Calu3 (cell line): ENCODE measurements around the gene PRRG2. TPM values are rescaled to one million over a fixed set of nuclear protein-coding genes. Genes with fewer than 3 reads are reported as not detected.

Experiments
- BruUV-seq: library from RNA; stranded (reverse); fragments of 400-500 nt; replicated peaks from 2 replicates; lab custom pipeline; 2021; lab: Mats Ljungman, UMichigan
- CTCF ChIA-PET: fragments of 300-600 bp; sonication (Branson Sonifier 250); formaldehyde crosslinking; loops from one replicate; lab custom pipeline; 2022; ENCODE audit warnings: antibody characterized with exemption; lab: Charles Lee
- DNase-seq: peaks from one replicate; pipeline ENCODE4 v3.0.0; 2022
- H3K27ac Mint-ChIP-seq: one replicate; pipeline ENCODE4 v1.8.0; 2022; ENCODE audit warnings: mixed read lengths; ENCODE audit not compliant: unreplicated experiment
- H3K27me3 Mint-ChIP-seq: one replicate; pipeline ENCODE4 v1.8.0; 2022; ENCODE audit warnings: mixed read lengths; ENCODE audit not compliant: unreplicated experiment
- H3K36me3 Mint-ChIP-seq: one replicate; pipeline ENCODE4 v1.8.0; 2022; ENCODE audit warnings: mild to moderate bottlenecking, moderate library complexity, mixed read lengths; ENCODE audit not compliant: insufficient read depth, unreplicated experiment
- H3K4me1 Mint-ChIP-seq: one replicate; pipeline ENCODE4 v1.8.0; 2022; ENCODE audit warnings: mild to moderate bottlenecking, low read depth, mixed read lengths; ENCODE audit not compliant: unreplicated experiment
- H3K4me3 Mint-ChIP-seq: one replicate; pipeline ENCODE4 v1.8.0; 2022; ENCODE audit warnings: mild to moderate bottlenecking, low read depth, moderate library complexity, mixed read lengths; ENCODE audit not compliant: unreplicated experiment
- H3K9me3 Mint-ChIP-seq: one replicate; pipeline ENCODE4 v1.8.0; 2022; ENCODE audit warnings: low read depth, mixed read lengths; ENCODE audit not compliant: unreplicated experiment
- intact Hi-C: fragments of 100-400 bp; cut with micrococcal nuclease; formaldehyde crosslinking; loops from one replicate; pipeline ENCODE4 v1.10.0; 2022; ENCODE audit not compliant: unreplicated experiment
- total RNA-seq: library from RNA; stranded (reverse); gene quantifications from 2 replicates; pipeline ENCODE4 v1.2.3, GENCODE V29; 2022
- TF ChIP-seq, protein P1 (sequence below): fragments of 200-600 bp; IDR thresholded peaks from one replicate; pipeline ENCODE4 v1.8.0; 2022; ENCODE audit warnings: antibody characterized with exemption; ENCODE audit not compliant: unreplicated experiment

PRRG2 gene
- total RNA-seq, 1 experiment from 2014 or later, result 22.1 TPM

DNA sequence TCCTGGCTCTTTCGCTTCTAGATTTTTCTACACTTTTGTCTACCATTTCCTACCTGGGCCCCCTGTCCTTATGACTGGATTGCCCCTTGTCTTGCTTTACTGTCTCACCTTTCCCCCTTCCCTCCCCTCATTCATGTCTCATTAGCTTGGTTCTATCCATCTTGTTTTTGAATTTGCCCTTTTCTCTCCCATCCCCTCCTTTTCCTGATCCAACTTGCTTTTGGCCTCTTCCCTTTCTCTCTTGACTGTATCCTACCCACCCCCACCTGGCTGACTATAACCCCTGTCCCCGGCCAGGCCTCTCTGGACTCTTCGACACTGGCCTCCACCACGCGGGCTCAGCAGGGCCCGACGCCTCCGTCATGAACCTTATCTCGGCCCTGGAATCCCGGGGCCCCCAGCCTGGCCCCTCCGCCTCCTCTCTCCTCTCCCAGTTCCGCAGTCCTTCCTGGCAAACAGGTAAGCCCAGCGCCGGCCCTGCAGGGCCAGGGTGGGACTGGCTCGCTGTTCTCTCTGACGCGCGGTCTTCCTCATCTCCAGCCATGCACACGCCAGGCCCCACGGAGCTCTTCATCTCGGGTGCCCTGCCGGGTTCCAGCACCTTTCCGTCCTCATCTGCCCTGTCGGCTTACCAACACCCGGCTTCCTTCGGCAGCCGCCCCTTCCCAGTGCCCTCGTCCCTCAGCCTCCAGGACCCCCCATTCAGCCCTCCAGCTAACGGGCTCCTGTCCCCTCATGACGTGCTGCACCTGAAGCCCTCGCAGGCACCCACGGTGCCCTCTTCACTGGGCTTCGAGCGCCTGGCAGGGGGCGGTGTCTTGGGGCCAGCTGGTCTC lies 13.3 kb downstream of the PRRG2 start:
- peak overlapping the region; percentile 88 for H3K4me3 Mint-ChIP-seq
- H3K4me1 Mint-ChIP-seq, result peaks cover 35% of the 10 kb centered on the region
- no TSS peak for BruUV-seq
- intact Hi-C loops, result no loop called here
- no peaks in the 10 kb centered on the region for H3K27me3 Mint-ChIP-seq
- H3K9me3 Mint-ChIP-seq, result no peaks in the 10 kb centered on the region
- CTCF ChIA-PET, result no interaction called here
- TF ChIP-seq, protein P1, sequence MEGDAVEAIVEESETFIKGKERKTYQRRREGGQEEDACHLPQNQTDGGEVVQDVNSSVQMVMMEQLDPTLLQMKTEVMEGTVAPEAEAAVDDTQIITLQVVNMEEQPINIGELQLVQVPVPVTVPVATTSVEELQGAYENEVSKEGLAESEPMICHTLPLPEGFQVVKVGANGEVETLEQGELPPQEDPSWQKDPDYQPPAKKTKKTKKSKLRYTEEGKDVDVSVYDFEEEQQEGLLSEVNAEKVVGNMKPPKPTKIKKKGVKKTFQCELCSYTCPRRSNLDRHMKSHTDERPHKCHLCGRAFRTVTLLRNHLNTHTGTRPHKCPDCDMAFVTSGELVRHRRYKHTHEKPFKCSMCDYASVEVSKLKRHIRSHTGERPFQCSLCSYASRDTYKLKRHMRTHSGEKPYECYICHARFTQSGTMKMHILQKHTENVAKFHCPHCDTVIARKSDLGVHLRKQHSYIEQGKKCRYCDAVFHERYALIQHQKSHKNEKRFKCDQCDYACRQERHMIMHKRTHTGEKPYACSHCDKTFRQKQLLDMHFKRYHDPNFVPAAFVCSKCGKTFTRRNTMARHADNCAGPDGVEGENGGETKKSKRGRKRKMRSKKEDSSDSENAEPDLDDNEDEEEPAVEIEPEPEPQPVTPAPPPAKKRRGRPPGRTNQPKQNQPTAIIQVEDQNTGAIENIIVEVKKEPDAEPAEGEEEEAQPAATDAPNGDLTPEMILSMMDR, result no peak
- H3K27ac Mint-ChIP-seq, result peak overlapping the region; percentile 89
- no peak for DNase-seq
- H3K36me3 Mint-ChIP-seq, result peaks cover 85% of the 10 kb centered on the region

- H3K4me1 Mint-ChIP-seq, result peaks cover 28% of the 10 kb centered on the region
- no peaks in the 10 kb centered on the region for H3K27me3 Mint-ChIP-seq
- DNase-seq, result no peak
- BruUV-seq, result no TSS peak
- CTCF ChIA-PET, result interaction anchor here (0.7 kb wide), 1 partner anchor 24 kb away, joined by 3 read pairs; no protein-coding TSS in a partner anchor
- H3K36me3 Mint-ChIP-seq, result peaks cover 85% of the 10 kb centered on the region
- no peaks in the 10 kb centered on the region for H3K9me3 Mint-ChIP-seq
- TF ChIP-seq, protein P1, result no peak
- intact Hi-C loops, result no loop called here
- H3K4me3 Mint-ChIP-seq, result peak overlapping the region; percentile 88
- peak overlapping the region; percentile 89 for H3K27ac Mint-ChIP-seq
These were observed 14.1 kb downstream of the PRRG2 start for GRCh38 chr19:49594993-49595818.

GRCh38 chr19:49595819-49596404 lies 14.8 kb downstream of the PRRG2 start:
- no peaks in the 10 kb centered on the region for H3K9me3 Mint-ChIP-seq
- no peak for DNase-seq
- no TSS peak for BruUV-seq
- CTCF ChIA-PET, result interaction anchor here (0.7 kb wide), 1 partner anchor 25 kb away, joined by 3 read pairs; no protein-coding TSS in a partner anchor
- H3K27ac Mint-ChIP-seq, result no peak overlapping the region
- peaks cover 28% of the 10 kb centered on the region for H3K4me1 Mint-ChIP-seq
- H3K36me3 Mint-ChIP-seq, result peaks cover 83% of the 10 kb centered on the region
- intact Hi-C loops, result no loop called here
- H3K27me3 Mint-ChIP-seq, result no peaks in the 10 kb centered on the region
- TF ChIP-seq, protein P1, result no peak
- no peak overlapping the region for H3K4me3 Mint-ChIP-seq

DNA sequence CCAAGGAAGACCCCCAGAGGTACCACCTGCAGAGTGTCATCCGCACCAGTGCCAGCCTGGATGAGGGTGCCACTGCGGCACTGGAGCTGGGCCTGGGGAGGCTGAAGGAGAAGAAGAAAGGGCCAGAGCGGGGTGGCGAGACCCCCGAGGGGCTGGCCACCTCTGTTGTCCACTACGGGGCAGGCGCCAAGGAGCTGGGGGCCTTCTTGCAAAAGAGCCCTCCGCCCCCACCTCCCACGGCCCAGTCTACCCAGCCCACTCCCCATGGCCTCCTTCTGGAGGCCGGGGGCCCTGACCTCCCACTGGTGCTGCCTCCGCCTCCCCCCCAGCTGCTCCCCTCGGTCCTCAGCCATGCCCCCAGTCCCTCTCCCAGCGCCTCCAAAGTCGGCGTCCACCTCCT lies 15.3 kb downstream of the PRRG2 start:
- Mint-ChIP-seq H3K27me3 (no peaks in the 10 kb centered on the region), H3K4me1 (peaks cover 28% of the 10 kb centered on the region), H3K9me3 (no peaks in the 10 kb centered on the region), H3K36me3 (peaks cover 83% of the 10 kb centered on the region), H3K27ac (no peak overlapping the region), H3K4me3 (no peak overlapping the region)
- TF ChIP-seq, protein P1, result no peak
- DNase-seq, result no peak
- CTCF ChIA-PET, result no interaction called here
- BruUV-seq, result no TSS peak
- intact Hi-C loops, result no loop called here
